GM18502 (cell line): ENCODE data around the gene DHX34.

Source experiments
- ATAC-seq: cut with Tn5 transposase; IDR thresholded peaks from one replicate; pipeline ENCODE4 v1.9.1; 2021; ENCODE audit warnings: mild to moderate bottlenecking; ENCODE audit not compliant: unreplicated experiment, poor library complexity

Gene DHX34

DNA sequence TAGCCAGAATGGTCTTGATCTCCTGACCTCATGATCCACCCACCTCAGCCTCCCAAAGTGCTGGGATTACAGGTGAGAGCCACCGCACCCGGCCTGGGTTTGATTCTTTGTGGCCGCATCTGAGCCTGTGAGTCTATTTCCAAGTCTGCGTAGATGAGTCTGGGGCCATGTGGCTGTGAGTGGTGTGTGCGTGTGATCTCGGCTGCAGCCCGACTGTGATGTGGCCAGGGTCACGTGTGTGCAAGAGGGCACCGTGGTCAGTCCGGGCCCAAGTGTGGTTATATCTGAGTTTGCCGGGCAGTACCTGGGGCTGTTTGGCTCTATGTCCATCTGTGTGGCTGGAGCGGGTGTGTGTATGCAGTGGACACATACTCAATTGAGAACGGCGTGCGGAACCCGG, 64.8 kb downstream of the DHX34 start:
- no peak for ATAC-seq

DNA sequence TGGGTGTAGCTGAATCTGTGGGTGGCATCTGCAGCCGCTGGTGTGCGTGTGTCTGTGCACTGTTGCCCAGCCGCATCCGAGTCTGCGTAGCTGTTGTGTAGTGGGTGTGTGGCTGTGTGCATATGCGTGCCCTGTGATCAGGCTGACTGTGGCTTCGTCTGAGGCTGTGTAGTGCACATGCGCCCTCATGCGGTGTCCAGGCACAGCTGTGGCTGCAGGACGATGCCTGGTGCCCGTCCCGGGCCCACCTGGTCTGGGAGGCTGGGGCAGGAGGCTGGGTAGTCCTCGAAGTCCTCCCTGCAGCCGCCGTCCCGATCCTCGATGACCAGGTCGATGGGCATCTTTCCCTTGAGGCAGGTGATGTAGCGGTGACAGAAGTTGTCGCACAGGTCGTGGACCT, 65.4 kb downstream of the DHX34 start:
- ATAC-seq: no peak

DNA sequence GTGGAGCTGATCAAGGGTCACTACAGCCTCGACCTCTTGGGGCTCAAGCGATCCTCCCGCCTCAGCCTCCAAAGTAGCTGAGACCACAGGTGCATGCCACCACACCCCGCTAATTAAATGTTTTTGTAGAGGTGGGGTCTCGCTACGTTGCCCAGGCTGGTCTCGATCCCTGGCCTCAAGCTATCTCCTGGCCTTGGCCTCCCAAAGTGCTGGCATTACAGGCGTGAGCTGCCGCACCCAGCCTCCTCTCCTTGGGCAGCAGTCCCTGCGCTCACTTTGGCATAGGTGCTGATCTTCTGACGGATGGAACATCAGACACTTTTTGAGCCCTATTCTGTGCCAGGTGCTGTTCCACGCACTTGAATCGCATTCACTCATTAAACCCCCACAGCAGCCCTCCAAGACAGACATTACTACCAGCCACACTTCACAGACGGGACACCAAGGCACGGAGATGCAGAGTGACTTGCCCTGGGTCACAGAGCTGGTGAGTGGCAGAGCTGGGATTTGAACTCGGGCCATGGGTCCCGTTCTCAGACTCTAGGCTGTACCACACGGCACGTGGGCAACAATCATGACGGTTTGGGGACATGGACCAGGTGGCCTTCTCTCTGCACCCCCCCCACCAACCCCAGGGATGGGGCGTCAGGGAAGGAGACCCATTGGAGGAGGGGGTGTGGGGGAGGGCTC, 67.0 kb downstream of the DHX34 start:
- ATAC-seq: no peak

DNA sequence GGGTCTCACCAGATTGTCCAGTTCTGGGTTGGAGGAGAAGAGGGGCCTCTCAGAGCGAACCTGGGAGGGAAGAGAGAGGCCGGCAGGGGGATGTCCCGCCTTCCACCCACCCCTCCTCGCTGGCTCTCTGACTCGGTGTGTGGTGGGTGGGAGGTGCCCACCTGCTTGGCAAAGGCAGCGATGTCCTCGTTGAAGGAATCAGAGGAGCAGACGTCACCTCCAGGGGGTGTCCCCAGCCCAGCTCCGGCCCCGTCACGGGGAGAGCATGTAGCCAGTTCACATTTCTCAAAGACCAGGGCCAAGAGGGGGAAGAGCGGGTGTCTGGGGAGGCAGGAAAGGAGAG, 67.5 kb downstream of the DHX34 start:
- no peak for ATAC-seq

DNA sequence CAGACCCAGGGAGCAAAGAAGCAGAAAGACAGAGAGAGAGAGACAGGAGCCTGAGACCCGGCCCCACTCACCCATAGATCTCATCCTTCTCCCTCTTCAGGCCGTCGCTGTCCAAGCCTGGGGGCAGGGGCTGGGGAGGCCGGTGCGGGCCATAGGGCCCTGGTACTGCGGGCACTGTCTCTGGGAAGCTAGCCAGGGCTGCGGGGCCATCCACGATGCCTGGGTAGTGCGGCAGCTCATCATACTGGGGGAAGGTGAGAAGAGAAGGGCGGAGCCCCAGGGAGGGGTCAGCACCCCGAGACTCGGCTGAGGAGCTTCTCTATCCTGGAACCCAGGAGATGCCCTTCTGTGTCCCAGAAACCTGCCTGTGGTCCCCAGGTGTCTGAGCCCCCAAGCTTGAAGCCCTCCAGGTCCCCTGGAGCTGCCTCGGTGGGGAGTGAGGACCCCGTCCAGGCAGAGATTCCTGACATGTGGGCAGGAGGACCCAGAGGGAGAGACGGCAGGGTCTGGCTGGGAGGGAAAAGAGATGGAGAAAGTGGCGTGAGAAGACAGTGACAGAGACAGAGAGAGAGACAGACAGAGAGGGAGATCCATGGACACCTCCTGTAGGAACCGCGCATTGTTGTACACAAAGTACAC, 68.1 kb downstream of the DHX34 start:
- ATAC-seq: no peak

DNA sequence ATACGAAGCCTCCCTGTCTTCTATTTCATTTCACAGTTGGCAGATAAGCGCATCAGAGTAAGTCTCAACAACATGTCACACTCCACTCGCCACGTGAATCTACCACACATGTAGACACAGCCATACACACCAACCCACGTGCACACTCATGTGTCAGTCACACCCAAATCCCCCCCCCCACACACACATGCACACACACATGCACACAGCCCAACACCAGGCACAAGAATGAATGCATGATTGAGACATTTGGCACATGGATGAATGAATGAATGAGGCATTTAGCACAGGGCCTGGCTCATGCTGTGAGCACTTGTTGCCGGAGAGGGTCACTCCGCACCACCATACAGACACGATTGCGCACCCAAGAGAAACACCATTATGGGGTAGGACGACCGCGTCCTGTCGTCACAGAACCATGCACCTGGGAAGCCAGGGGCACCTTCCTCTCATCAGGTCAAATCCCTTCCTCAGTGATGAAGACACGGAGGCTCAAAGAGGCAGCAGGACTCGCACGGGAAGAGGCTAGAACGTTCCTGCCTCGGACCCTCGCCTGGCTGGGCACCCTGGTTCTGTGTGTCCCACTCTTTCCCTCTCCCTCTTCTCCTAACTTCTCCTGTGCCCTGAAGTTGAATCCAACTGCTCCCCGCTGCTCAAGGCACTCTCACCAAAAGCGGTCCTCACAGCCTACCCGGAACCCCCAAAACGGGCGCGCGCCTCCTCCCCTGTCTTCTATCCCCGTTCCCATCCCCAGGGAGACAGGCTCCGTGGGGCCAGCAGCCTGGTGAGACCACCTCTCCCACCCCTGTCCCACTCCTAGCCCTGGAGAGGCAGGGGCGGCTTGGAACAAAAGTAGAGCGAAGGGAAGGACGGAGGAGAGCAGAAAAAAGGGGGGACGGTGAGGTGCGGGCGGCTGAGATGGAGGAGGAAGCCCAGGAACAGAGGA, 68.9 kb downstream of the DHX34 start:
- ATAC-seq: no peak

DNA sequence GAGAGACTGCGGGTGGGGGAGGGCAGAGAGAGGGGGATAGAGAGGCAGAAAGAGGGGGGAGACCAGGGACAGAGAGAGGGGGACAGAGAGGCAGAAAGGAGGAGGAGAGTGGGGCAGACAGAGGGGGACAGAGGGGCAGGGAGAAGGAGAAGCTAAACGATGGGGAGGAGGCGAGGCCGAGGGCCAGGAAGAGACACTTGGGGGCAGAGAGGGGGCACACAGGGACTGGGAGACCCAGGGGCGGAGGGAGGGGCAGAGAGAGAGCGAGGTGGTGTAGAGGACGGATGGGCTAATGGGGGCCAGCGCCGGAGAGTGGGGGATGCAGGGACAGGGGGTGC, 69.5 kb downstream of the DHX34 start:
- ATAC-seq: no peak

DNA sequence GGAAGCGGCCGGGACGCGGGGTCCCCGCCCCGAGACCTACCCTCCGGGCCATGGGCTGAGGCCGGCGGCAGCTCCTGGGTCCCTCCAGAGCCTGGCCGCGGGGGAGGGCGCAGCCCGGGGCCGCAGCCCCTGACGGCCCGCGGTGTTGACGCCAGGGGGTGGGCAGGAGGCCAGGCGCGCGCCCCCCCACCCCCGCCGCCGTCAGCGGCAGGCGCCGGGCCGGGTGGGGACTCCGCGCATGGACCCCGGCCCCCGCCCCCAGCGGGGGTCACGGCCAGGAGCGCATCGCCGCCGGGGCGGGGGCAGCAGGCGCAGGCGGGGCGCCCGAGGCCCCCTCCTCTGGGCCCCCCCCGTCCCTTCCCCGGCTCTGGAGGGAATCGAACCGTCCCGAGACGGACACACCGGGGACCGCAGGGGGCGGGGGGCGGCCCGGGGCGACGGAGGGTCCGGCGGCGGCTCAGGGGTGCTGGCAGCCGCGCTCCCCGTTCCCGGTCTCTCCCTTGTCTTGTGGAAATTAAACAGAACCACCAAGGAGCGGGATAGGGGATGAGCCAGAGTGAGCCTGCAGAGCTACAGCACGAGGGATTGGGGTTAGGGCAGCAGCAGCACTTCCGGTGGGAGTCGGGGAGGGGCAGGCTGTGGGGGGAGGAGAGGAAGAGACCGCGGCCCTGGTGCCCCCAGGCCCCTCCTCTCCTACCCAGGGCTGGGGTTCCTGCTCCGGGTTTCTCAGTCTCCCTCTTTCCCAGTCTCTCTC, 70.1 kb downstream of the DHX34 start, which contains the start of gene MEIS3:
Gene MEIS3 (minus strand): TSS at position 498 of the 754 bp plus-strand sequence. CDS start 446 bp downstream, at position 52.
- no peak for ATAC-seq

DNA sequence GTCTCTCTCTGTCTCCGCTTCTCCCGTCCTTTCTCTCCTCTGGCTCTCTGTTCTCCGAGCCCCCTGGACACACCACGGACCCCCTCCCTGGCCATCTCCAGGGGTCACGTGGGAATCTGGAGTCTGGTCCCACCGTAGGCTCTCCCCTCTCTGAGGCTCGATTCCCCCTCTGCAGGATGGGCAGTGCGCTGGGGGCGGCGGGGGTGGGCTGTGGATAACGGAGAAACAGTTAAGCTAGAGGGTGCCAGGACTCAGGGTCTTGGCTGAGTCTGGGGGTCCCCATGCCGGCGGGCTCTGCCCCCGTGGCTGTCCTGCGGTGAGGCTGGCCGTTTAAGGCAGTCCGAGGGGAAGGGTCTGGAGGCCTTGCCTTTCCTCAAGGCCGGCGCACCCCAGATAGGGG, 70.7 kb downstream of the DHX34 start:
- ATAC-seq: no peak

DNA sequence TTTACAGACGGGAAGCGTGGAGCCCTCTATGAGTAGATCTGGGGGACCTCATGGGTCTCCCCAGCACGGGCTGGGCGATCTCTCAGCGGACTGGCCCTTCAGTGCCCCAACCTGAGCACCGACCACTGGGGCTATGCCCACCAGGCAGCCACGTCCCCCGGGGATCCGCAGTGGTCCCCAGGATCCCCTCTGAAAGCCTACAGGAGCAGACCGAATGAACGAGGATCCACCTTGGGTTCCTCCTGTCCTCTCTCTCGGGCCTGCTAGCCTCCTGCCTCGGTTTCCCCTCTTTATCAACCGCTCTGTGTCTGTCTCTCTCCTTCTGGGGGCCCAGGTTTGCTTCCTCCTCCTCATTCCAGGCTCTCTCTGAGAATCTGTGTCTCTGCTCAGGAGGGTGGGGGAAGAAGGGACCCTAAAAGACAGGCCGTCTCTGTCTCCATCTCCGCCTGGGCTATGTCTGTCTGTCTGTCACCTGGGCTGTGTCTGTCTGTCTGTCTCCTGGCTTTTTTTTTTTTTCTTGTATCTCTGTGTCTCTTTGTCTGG, 72.2 kb downstream of the DHX34 start:
- no peak for ATAC-seq

DNA sequence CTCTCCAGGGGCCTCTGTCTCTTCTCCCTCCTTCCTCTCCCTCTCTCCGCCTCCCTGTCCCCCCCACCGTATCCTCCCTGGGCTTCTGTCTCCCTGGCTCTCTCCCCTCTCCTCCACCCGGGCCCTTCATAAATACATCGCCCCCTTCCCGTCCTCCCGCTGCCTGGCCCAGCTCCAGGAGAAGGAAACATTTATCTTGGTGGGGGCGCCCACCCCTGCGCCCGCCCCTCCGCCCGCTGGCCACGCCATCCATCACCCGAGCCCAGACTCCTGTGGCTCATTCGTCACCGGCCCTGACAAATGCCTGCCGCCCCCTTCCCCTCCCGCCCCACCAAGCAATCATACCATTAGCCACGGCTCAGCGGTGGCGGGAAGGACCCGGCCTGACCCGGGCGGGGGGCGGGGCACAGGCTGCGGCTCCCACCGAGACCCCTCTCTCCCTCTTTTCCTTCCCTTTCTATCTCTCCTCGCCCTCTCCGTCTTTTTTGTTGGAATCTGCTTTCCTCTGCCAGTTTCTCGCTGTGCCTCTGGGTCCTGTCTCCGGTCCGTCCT, 72.8 kb downstream of the DHX34 start:
- no peak for ATAC-seq

DNA sequence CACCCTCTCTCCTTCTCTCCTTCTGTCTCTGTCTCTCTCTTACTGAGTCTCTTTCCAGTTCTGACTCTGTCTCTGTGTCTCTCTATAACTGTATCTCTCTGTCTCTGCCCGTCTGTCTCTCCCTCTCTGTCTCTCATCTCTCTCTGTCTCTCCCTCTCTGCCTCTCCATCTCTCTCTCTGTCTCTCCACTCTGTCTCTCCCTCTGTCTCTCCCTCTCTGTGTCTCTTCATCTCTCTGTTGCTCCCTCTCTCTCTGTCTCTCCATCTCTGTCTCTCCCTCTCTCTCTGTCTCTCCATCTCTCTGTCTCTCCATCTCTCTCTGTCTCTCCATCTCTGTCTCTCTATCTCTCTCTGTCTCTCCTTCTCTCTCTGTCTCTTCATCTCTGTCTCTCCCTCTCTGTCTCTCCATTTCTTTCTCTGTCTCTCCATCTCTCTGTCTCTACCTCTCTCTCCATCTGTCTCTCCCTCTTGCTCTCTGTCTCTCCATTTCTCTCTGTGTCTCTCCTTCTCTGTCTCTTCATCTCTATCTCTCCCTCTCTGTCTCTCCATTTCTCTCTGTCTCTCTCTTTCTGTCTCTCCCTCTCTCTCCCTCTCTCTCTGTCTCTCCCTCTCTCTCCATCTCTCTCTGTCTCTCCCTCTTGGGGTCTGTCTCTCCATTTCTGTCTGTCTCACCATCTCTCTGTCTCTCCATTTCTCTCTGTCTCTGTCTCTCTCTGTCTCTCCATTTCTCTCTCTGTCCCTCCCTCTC, 73.5 kb downstream of the DHX34 start:
- no peak for ATAC-seq

DNA sequence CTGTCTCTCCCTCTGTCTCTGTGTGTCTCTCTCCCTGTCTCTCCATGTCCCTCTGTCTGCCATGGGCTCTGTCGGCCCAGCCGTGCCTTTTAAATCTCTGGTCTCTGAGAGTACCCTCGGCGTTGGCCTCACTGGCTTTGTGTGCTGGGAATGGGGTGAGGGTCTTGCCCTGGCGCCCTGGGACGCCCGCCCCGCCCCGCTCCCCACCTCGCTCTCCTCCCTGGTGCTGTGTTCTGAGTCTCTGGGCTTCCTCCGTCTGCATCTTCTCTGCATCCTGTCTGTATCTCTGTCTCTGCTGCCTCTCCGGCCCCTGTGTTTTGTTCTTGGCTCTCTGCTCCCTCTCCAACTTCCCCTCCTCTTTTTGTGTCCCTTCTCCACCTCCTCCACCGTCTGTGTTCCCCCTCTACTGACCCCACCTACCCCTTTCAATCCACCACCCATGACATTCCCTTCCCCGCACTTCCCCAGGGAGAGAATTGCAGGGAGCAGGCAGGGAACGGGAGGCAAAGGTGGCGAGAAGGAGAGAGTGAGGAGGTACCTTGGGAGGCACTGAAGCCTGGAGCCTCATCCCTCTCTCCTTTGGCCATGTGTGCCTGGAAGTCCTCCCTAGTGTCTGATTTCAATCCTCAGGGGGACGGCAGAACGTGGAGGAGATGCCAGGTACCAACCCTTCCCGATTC, 74.2 kb downstream of the DHX34 start:
- no peak for ATAC-seq

DNA sequence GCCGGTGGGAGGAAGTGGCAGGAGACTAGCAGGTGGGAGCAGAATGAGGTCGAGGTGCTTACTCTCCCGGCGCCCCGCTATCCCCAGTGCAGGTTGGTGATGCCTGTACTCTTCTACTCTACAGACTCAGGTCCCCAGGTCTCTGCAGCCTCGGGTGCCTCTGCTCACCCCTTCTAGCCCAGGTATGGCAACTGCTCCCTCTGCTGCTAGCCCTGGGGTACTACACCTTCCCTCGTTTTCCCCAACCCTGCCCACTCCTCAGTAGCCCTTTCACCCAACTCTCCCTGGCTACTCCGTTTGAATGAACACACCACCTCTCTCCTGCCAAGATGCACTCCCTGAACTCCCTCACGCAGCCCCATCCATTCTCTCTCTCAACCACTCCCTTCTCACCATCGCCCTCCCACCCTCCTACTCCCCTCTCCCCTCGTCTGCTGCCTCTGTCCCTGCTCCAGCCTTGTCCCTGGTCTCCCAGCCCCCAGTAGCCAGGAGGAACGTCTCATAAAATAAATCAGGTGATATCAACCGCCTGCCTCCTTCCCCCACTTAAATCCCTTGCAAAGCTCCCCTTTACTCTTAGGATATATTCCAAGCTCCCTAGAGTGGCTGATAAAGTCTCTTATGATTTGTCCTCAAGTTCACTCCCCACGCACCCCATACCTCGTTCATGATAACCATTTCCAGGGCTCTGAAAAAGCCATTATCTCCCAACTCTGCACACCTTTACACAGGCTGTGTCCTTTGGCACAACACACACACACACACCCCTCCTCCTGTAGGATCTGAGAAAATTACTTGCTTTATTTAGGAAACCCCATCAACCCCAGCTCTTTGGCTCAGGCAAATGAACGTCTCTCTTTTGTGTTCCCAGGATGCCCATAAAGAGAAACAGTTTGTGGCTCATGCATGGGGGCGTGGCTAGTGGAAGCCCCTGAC, 78.4 kb downstream of the DHX34 start:
- no peak for ATAC-seq

DNA sequence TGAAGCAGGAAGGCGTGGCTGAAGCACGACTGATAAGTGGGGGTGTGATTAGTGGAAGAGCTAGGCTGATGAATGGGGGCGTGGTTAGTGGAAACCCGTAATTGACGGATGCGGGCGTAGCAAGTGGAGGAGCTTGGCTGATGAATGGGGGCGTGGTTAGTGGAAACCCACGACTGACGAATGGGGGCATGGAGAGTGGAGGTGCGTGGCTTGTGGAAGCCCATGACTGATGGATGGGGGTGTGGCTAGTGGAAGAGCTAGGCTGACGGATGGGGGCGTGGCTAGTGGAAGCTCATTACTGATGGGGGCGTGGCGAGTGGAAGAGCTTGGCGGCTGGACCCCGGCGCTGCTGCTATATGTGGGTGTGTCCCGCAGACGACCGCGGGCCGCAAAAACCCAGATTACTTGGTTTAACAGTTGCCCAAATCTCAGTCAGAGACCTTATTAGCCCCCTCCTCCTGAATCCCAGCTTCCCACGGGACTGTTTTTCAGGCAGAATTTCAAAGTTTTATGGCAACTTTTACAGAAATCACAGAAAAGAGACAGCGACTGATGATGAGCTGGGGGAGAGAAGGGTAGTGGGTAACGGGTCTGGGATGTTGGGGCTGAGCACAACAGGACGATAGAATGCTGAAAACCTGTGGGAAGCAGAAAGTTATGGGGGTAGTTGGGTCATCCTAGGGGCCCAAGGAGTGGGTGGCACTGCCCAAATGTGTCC, 79.2 kb downstream of the DHX34 start:
- ATAC-seq: no peak

DNA sequence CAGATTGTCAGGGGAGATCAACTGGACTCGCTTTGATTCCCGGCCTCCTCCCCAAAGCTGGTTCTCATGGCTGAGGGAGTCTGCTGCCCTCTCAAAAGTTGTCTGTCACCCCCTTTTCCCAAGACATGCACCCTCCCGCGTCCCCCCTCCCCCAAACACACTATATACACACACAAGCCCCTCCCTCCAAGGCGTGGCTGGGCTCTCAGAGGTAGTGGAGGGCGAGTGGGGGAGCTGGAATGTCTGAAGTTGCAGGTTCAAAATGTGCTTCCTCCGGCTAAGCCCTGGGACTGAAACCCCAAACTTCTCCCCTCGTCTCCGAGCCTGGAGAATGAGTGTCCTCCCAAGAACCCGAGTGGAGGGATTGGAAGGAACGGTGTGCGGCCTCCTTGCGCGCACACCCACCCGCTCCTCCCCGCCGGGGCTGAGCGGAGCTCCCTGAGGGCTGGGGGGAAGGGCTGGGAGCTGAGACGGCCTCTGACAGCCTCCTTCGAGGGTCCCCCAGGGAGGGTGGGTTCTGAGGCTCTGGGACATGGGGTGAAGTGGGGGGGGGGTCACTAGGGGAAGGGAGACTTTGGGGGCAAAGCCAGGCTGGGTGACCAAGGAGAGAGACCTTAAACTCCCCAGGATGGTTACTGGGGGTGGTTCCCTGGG, 80.2 kb downstream of the DHX34 start:
- ATAC-seq: no peak
